PFSK-1 (cell line): ENCODE data around the gene CHD9NB.

Source experiments
- FOXP2 ChIP-seq: optimal IDR thresholded peaks from 2 replicates; pipeline ENCODE3; 2011; ENCODE audit warnings: borderline replicate concordance, control low read depth, inconsistent platforms; ENCODE audit not compliant: insufficient read depth; ENCODE audit errors: extremely low read length, extremely low read depth
- POLR2AphosphoS5 ChIP-seq: IDR thresholded peaks from 2 replicates; pipeline ENCODE4 v1.6.1; 2012; ENCODE audit warnings: low read depth, mild to moderate bottlenecking, control low read depth, low read length, moderate library complexity
- SIN3A ChIP-seq: IDR thresholded peaks from 2 replicates; pipeline ENCODE4 v1.6.1; 2012; ENCODE audit warnings: mild to moderate bottlenecking, low read length, moderate library complexity, borderline replicate concordance; ENCODE audit not compliant: insufficient read depth
- TAF1 ChIP-seq: IDR thresholded peaks from 2 replicates; pipeline ENCODE4 v1.6.1; 2012; ENCODE audit warnings: low read length, control low read depth, borderline replicate concordance; ENCODE audit not compliant: insufficient read depth
- TF ChIP-seq, protein P1 (sequence below), 2 experiments: IDR thresholded peaks; 2 replicates each; pipeline versions ENCODE4 v1.6.1 to v1.8.0; 2011 to 2012; ENCODE audit warnings: low read depth in 2 of 2, low read length in 2 of 2, control low read depth in 1 of 2, inconsistent platforms in 1 of 2, mild to moderate bottlenecking in 1 of 2, moderate library complexity in 1 of 2; ENCODE audit not compliant: insufficient read depth in 1 of 2

CHD9NB gene

DNA sequence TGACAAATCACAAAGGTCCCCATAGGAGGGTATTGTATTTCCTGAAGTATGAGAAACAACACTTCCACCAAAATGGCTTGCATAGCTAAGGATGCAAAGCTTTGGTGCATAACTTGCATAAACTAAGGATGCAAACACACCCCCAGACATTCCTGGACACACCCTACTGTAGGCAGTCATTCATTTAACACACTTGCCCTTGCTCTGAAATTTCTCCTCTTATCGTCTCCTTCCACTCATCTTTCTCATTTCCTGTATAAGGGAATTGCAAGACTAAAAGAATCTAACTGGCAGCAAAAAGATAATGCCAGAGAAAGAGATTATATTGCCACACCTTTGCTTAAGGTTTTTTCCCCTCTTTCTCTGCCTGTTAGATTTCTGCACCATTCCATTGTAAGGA, 30.4 kb upstream of the CHD9NB start:
- TF ChIP-seq FOXP2 (no peak), SIN3A (no peak), TAF1 (no peak), POLR2AphosphoS5 (no peak)
- TF ChIP-seq, protein P1, sequence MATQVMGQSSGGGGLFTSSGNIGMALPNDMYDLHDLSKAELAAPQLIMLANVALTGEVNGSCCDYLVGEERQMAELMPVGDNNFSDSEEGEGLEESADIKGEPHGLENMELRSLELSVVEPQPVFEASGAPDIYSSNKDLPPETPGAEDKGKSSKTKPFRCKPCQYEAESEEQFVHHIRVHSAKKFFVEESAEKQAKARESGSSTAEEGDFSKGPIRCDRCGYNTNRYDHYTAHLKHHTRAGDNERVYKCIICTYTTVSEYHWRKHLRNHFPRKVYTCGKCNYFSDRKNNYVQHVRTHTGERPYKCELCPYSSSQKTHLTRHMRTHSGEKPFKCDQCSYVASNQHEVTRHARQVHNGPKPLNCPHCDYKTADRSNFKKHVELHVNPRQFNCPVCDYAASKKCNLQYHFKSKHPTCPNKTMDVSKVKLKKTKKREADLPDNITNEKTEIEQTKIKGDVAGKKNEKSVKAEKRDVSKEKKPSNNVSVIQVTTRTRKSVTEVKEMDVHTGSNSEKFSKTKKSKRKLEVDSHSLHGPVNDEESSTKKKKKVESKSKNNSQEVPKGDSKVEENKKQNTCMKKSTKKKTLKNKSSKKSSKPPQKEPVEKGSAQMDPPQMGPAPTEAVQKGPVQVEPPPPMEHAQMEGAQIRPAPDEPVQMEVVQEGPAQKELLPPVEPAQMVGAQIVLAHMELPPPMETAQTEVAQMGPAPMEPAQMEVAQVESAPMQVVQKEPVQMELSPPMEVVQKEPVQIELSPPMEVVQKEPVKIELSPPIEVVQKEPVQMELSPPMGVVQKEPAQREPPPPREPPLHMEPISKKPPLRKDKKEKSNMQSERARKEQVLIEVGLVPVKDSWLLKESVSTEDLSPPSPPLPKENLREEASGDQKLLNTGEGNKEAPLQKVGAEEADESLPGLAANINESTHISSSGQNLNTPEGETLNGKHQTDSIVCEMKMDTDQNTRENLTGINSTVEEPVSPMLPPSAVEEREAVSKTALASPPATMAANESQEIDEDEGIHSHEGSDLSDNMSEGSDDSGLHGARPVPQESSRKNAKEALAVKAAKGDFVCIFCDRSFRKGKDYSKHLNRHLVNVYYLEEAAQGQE (IDR thresholded peaks at IDR 0.05; ENCODE audit: insufficient read depth in 1 of 2, low read depth in 2 of 2, low read length in 2 of 2) = no peak

- TF ChIP-seq FOXP2 (no peak), SIN3A (no peak), POLR2AphosphoS5 (no peak), TAF1 (no peak)
- TF ChIP-seq, protein P1 (IDR thresholded peaks at IDR 0.05; ENCODE audit: insufficient read depth in 1 of 2, low read depth in 2 of 2, low read length in 2 of 2) = no peak
Observed at GRCh38 chr16:53082509-53082908, 29.8 kb upstream of the CHD9NB start.

DNA sequence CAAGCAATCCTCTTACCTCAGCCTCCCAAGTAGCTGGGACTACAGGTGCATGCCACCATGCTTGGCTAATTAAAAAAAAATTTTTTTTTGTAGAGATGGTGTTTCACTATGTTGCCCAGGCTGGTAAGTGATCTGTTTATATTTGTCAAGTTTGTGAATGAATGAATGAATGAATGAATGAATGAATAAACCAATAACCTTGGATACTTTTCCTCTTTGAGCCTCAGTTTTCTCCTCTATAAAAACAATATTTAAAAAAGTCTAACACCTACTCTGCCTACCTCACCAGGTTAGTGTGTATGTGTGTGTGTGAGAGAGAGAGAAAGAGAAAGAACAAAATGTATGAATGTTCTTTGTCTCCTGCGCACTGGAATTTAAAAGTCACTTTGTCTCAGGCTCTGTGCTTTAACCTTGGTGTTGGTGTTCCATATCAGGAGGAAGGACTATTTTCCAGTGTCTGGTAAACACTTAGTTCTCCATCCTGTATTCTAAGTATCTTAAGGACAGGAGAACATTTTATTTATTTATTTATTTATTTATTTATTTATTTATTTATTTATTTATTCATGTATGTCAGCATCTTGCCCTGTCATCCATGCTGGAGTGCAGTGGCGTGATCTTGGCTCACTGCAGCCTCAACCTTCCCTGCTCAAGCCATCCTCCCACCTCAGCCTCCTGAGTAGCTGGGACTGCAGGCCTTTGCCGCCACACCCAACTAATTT, 29.1 kb upstream of the CHD9NB start:
- TF ChIP-seq SIN3A (no peak), POLR2AphosphoS5 (no peak)
- TF ChIP-seq, protein P1 (IDR thresholded peaks at IDR 0.05; ENCODE audit: insufficient read depth in 1 of 2, low read depth in 2 of 2, low read length in 2 of 2) = no peak

DNA sequence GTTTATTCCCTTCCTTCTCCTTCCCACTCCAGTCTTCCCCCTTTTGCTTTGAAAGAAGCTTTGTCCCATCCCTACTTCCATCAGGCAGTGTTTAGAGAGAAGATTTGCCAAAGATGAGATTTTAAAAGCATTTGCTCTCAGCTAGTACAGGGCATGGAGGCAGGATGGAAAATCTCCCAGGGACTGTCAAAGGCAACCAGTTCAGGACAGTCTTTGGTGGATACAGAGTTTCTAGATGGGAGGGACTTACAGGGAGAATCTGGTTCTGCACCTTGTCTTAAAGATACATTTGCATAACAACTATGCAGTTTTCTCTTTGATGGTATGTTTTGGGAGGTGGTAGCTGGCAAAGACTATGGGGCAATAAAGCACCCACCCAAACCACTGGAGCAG, 28.3 kb upstream of the CHD9NB start:
- TF ChIP-seq TAF1 = no peak
- TF ChIP-seq, protein P1 (IDR thresholded peaks at IDR 0.05; ENCODE audit: insufficient read depth in 1 of 2, low read depth in 2 of 2, low read length in 2 of 2) = no peak
- TF ChIP-seq SIN3A = no peak
- TF ChIP-seq POLR2AphosphoS5 = no peak
- no peak for TF ChIP-seq FOXP2
